ENCODE results near the gene MIF4GD.
A peak's percentile ranks its signal among the peaks of the same experiment; 100 is the strongest.
"Not testable (repeated sequence)": the region's sequence is repeated elsewhere in the genome, so short reads cannot be mapped to it uniquely, and the experiment has no call there.

The MIF4GD gene

GRCh38 chr17:75262112-75262606 lies 8.9 kb downstream of the MIF4GD start:
- TF ChIP-seq ZFX (IDR thresholded peaks at IDR 0.05; ENCODE audit: borderline replicate concordance) = no peak
- TF ChIP-seq CTCF (IDR thresholded peaks at IDR 0.05) = no peak
- peak overlapping the region; percentile 93 for H3K27ac ChIP-seq

GRCh38 chr17:75261336-75262111 lies 9.5 kb downstream of the MIF4GD start, which contains the start of the genes GGA3 and MRPS7:
Gene GGA3, minus strand, starts transcription at chr17:75261606. Its CDS starts 19 bp downstream, at chr17:75261587.
Gene MRPS7, plus strand, starts transcription at chr17:75261879. Its CDS starts 22 bp downstream, at chr17:75261901.
- TF ChIP-seq CTCF (IDR thresholded peaks at IDR 0.05) (no peak), ZFX (IDR thresholded peaks at IDR 0.05; ENCODE audit: borderline replicate concordance) (no peak)

GRCh38 chr17:75260641-75261335 lies 10.2 kb downstream of the MIF4GD start:
- no peak for TF ChIP-seq ZFX (IDR thresholded peaks at IDR 0.05; ENCODE audit: borderline replicate concordance)
- no peak for TF ChIP-seq CTCF (IDR thresholded peaks at IDR 0.05)
- peak overlapping the region; percentile 93 for H3K27ac ChIP-seq

More at GRCh38 chr17:75261336-75262111, 9.5 kb downstream of the MIF4GD start, which contains the start of the genes GGA3 and MRPS7:
- H3K27ac ChIP-seq = peak within 1 kb of the TSS; percentile 93

GRCh38 chr17:75257228-75257627 lies 13.8 kb downstream of the MIF4GD start:
- not testable (repeated sequence) for H3K27ac ChIP-seq

GRCh38 chr17:75255954-75256698 lies 14.9 kb downstream of the MIF4GD start:
- not testable (repeated sequence) for H3K27ac ChIP-seq

GRCh38 chr17:75252039-75252816 lies 18.8 kb downstream of the MIF4GD start:
- H3K27ac ChIP-seq = no peak overlapping the region
- no peak for TF ChIP-seq ZFX (IDR thresholded peaks at IDR 0.05; ENCODE audit: borderline replicate concordance)
- no peak for TF ChIP-seq CTCF (IDR thresholded peaks at IDR 0.05)

GRCh38 chr17:75250009-75250471 lies 21.0 kb downstream of the MIF4GD start:
- no peak overlapping the region for H3K27ac ChIP-seq
- TF ChIP-seq ZFX (IDR thresholded peaks at IDR 0.05; ENCODE audit: borderline replicate concordance) (no peak), CTCF (IDR thresholded peaks at IDR 0.05) (no peak)

All from 22Rv1 (cell line).